NCI-H128 (cell line): ENCODE measurements around the gene HHAT.

Experiments used
- DNase-seq: peaks from one replicate; lab custom pipeline; 2025; ENCODE audit not compliant: unreplicated experiment; lab: John Stamatoyannopoulos, UW

HHAT gene

DNA sequence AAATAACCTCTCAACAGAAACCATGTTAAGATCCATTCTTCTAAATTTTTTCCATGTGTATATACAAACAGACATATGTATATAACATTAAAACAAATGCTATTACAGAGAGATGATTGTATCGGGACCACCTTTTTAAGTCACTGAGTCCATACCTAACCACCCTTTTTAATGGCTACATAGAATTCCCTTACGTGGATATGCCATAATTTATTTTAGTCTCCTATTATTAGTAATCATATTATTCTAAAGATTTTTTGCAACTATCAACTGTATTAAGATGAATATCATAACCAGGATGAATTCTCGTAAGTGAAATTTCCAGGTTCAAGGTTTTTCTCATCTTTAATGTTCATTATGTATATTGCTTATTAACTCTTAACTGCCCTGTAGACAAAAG is 259.7 kb downstream of the HHAT start:
- DNase-seq = no peak

DNA sequence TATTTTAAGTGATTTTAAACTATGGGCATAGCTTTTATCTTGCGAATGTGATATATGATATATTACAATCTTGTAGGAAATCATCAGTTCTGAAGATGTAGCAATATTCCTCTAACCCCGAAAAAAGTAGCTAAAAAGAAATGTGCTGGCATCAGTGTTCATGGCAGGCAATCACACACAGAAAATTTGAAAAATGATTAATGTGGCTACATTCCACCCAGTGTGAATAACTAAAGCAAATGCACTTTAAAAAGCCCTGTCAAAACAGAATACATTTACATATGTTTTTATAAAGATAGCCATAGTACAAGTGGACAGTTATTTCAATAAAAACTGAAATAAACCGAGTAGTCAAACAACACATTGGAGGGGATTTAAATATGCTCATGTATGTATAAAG is 260.2 kb downstream of the HHAT start:
- no peak for DNase-seq

GRCh38 chr1:210591214-210591613 is 262.5 kb downstream of the HHAT start:
- DNase-seq = no peak

DNA sequence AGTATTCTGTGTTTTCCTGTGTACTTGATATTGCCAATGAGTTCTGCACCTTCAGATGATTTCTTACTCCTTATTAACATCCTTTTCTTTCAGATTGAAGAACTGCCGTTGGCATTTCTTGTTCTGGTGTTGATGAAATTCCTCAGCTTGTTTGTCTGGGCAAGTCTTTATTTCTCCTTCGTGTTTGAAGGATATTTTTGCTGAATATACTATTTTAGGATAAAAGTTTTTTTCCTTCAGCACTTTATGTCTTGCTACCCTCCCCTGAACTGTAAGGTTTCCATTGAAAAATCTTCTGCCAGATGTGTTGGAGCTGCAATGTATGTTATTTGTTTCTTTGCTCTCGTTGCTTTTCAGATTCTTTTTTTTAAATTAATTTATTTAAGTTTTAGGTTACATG is 265.9 kb downstream of the HHAT start:
- no peak for DNase-seq

DNA sequence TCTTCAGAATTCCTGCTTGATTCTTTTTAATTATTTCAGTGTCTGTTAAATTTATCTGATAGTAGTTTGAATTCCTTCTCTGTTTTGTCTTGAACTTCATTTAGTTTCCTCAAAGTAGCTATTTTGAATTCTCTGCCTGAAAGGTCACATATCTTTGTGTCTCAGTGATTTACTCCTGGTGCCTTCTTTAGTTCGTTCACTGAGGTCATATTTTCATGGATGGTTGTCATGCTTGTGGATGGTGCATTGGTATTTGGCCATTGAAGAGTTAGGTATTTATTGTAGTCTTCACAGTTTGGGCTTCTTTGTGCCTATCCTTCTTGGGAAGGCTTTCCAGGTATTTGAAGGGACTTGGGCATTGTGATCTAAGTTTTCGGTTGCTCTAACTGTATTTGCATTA is 267.9 kb downstream of the HHAT start:
- no peak for DNase-seq

- no peak for DNase-seq
Measured at GRCh38 chr1:210597555-210598134, 268.9 kb downstream of the HHAT start.

- DNase-seq = no peak
Measured at GRCh38 chr1:210598135-210598652, 269.5 kb downstream of the HHAT start.

DNA sequence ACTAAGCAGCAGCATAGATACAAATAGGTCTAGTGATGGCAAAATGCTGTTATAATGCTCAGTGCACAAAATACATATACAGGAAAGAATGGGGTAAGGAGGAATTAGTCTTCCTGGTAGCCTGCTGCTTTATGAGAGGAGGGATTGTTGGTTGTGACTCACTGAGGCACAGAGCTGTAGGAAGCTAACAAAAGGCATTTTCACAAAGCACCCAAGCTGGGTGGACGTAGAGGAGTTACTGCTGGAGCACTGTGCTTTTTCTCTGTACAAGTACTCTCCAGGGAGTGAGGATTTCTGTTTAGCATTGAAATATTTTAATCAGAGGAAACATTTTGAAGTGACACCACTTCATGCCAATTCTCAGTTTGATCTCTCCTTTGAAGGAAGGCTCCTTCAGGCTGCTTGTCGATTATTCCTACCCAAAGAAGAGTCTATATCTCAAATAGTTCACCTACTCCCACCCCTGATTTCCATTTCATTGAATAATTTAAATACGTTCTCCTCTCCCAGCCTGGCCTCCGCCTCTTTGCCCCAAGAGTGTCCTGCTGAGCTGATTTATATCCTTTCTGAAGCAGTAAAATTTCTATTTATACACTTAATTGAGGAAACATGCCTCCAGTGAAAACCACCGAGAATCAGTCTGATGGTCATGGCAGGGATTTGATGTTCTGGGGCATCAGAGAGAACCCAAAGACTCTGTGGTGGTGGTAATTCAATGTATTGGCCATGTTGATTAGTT is 271.9 kb downstream of the HHAT start:
- DNase-seq = no peak

GRCh38 chr1:210603123-210603522 is 274.4 kb downstream of the HHAT start:
- DNase-seq = no peak

GRCh38 chr1:210605099-210605498 is 276.4 kb downstream of the HHAT start:
- DNase-seq = no peak

GRCh38 chr1:210607361-210607760 is 278.7 kb downstream of the HHAT start:
- no peak for DNase-seq

- DNase-seq = no peak
Measured at GRCh38 chr1:210608767-210609166, 280.1 kb downstream of the HHAT start.

GRCh38 chr1:210616356-210616755 is 287.7 kb downstream of the HHAT start:
- DNase-seq = no peak

DNA sequence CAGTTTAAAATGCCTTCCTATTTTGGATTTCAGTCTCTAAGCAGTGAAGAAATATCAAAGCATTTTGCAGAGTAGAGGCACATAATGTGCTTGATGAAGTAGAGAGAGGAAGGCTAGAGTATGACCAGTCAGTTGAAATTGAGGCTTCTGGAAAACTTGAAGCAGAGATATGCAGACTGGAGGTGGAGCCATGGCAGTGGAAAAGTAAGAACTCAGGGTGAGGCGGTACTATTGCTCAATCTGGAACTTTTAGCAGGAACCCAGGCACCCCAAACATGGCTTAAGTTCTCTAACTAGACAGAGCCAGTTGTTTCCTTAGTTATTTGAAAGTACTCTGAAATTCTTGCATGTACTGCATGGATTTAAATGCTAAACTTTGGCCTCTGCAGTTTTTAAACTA is 288.6 kb downstream of the HHAT start:
- DNase-seq = no peak

DNA sequence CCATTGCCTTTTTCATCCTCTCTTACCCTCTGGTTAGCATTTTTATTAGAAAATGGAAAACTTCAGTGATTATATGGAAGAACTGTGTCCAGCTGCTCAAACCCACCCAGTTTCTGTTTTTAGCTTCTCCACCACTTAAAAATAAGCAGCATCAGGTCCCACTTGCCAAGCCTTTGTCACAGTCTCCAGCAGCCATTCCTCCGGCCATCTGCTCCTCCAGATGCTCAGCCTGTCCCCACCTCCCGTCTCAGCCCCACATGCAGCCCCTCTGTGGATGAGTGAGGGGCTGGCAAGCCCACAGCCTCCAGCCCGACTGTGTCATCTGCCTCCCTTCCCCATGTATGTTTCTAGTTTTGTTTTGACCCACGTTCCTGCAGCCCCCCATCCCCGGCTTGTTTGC is 289.7 kb downstream of the HHAT start:
- DNase-seq = no peak

- DNase-seq = no peak
Measured at GRCh38 chr1:210620867-210621488, 292.3 kb downstream of the HHAT start.

DNA sequence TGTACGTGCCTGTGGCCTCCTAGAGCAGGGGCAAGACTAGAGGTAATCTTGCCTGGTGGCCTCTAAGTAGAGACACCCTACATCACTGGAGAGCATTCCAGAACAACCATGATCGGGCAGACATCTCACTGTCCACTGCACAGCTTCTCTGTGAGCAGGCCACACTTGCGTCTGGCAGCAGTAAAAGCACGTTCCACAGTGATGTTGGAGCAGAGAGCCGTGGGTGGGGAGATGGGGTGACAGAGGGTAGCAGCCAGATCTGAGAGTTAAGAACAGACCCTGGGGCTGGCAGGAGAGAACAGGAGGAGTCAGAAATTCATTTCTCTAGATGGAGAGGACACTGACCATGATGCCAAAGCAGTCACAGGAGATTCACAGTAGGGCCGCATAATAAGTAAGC is 293.0 kb downstream of the HHAT start:
- DNase-seq = no peak

GRCh38 chr1:210624722-210625121 is 296.0 kb downstream of the HHAT start:
- no peak for DNase-seq

GRCh38 chr1:210625715-210626114 is 297.0 kb downstream of the HHAT start:
- no peak for DNase-seq

GRCh38 chr1:210626341-210626740 is 297.6 kb downstream of the HHAT start:
- no peak for DNase-seq

DNA sequence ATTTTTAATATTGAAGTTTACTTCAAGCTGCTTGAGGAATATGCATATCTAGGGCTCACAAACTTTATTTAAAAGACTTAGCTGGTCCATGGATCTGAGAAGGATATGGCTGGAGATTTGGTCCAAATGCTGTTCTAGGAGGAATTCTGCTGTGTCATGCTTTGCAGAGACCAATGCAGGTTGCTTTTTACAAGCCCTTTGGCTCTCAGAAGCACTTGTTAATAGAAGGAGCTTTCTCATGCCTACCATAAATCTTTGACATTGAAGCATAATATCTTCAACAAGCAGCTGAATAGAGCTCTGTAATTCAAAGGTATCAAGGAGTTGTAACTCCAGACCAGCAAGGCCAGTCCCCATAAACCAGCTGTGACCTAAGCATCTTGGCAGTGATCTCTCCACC is 299.1 kb downstream of the HHAT start:
- no peak for DNase-seq

DNA sequence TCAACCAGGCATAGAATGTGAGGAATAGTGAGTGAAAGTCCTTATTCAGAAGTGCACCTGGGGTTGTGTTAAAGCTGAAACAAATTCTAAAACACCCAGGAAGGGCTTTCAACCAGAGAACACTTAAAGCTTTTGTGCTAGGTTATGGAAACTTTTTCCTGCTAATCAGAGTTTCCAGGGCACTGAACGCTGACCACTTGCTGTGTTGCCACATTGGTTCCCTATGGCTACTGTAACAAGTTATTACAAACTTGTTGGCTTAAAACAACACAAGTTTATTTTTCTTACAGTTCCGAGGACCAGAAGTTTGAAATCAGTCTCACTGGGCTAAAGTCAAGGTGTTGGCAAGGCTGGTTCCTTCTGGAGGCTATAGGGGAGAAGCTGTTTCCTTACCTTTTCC is 300.6 kb downstream of the HHAT start:
- DNase-seq = no peak
